Measurements from ENCODE around the gene ST6GAL1.
"Not testable (repeated sequence)": the region's sequence is repeated elsewhere in the genome, so short reads cannot be mapped to it uniquely, and the experiment has no call there.

ST6GAL1 gene

GRCh38 chr3:186930143-186930640 lies at the start of gene ST6GAL1:
Gene ST6GAL1, plus strand, starts transcription at chr3:186930526. Its CDS starts 112,178 bp downstream, at chr3:187042704.
- FAIRE-seq, result no peak

GRCh38 chr3:186882150-186882524 lies 48.2 kb upstream of the ST6GAL1 start:
- FAIRE-seq, result no peak

GRCh38 chr3:186882881-186883685 lies 47.2 kb upstream of the ST6GAL1 start:
- no peak for FAIRE-seq

- no peak for FAIRE-seq
Measured at GRCh38 chr3:186883686-186884058, 46.7 kb upstream of the ST6GAL1 start.

GRCh38 chr3:186884868-186885267 lies 45.5 kb upstream of the ST6GAL1 start:
- not testable (repeated sequence) for FAIRE-seq

GRCh38 chr3:186886202-186886981 lies 43.9 kb upstream of the ST6GAL1 start:
- FAIRE-seq, result no peak

- FAIRE-seq, result not testable (repeated sequence)
Measured at GRCh38 chr3:186887507-186887938, 42.8 kb upstream of the ST6GAL1 start.

- no peak for FAIRE-seq
Measured at GRCh38 chr3:186888569-186888968, 41.8 kb upstream of the ST6GAL1 start.

GRCh38 chr3:186889698-186890097 lies 40.6 kb upstream of the ST6GAL1 start:
- FAIRE-seq, result not testable (repeated sequence)

GRCh38 chr3:186890911-186891310 lies 39.4 kb upstream of the ST6GAL1 start:
- FAIRE-seq, result no peak

- not testable (repeated sequence) for FAIRE-seq
Measured at GRCh38 chr3:186893071-186893470, 37.3 kb upstream of the ST6GAL1 start.

- no peak for FAIRE-seq
Measured at GRCh38 chr3:186895406-186895805, 34.9 kb upstream of the ST6GAL1 start.

GRCh38 chr3:186896006-186896405 lies 34.3 kb upstream of the ST6GAL1 start:
- no peak for FAIRE-seq

- FAIRE-seq, result no peak
Measured at GRCh38 chr3:186896875-186897274, 33.5 kb upstream of the ST6GAL1 start.

GRCh38 chr3:186901135-186901734 lies 29.1 kb upstream of the ST6GAL1 start:
- no peak for FAIRE-seq

- no peak for FAIRE-seq
Measured at GRCh38 chr3:186902154-186902553, 28.2 kb upstream of the ST6GAL1 start.

- FAIRE-seq, result no peak
Measured at GRCh38 chr3:186902713-186903112, 27.6 kb upstream of the ST6GAL1 start.

- FAIRE-seq, result not testable (repeated sequence)
Measured at GRCh38 chr3:186903676-186904075, 26.6 kb upstream of the ST6GAL1 start.

GRCh38 chr3:186907075-186907474 lies 23.3 kb upstream of the ST6GAL1 start:
- not testable (repeated sequence) for FAIRE-seq

- FAIRE-seq, result no peak
Measured at GRCh38 chr3:186909078-186909853, 21.1 kb upstream of the ST6GAL1 start.

GRCh38 chr3:186915806-186916796 lies 14.2 kb upstream of the ST6GAL1 start:
- no peak for FAIRE-seq

All from A204.1 (cell line).